GM21360 (cell line): ENCODE results near the gene TMED7.

Experiments used
- ATAC-seq: cut with Tn5 transposase; IDR thresholded peaks from one replicate; pipeline ENCODE4 v1.9.1; 2021; ENCODE audit warnings: mild to moderate bottlenecking, moderate library complexity; ENCODE audit not compliant: unreplicated experiment

TMED7 gene

DNA sequence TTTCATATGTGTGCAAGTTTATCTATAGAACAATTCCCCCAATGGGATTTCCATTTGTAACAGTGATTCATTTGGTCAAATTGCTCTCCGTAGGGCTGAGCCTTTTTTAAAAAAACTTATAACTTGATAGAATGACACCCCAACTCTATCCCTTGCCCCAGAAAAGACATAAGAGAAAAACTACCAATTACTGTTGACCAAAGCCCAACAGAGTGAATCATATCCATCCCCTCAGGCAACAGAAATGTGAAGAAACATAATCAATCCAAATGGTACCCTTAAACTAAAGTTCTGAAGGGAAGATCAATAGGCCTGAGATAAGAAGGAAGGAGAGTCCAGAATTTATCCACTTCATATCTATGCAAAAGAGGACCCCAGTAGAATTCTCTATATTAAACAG is 41.3 kb downstream of the TMED7 start:
- ATAC-seq, result no peak

GRCh38 chr5:115583474-115583873 is 42.4 kb downstream of the TMED7 start:
- ATAC-seq, result no peak

DNA sequence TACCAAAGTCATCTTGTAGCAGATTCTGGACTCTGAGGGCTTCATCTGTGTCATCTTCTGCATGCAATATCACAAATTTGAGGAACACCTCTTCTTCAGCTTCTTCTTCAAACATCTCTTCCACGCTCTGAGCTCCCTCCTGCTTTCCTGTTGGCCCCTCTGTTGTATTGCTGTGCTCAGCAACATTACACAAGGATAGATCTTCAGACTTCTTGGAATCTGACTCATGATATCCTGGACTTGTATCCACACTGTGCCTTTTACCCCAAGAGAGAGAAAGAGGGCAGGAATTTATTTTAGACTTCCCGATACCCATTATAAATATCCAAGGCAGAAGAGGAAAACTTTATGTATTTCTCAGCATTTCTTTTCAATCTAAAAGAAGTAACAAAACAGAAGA is 44.9 kb downstream of the TMED7 start:
- ATAC-seq, result no peak

DNA sequence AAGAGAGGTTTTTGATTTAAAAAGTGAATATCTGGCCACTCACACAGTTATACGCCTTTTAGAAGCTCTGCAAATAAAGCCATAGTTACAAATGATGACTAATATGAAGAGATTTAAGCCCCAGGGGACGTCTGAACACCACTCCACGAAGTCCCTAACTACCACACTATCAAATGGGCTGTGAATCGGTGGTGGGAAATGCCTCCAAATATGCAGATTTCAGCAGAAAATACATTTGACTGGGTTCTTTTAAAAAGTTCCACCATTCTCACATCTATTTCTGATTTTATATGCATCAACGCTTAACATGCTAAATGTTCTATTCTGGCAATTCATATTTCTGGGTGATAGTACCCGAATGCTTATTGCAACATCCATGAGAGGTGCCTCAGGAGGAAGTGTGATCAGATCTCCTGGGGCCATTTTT is 46.1 kb downstream of the TMED7 start:
- ATAC-seq, result peak; percentile 64

DNA sequence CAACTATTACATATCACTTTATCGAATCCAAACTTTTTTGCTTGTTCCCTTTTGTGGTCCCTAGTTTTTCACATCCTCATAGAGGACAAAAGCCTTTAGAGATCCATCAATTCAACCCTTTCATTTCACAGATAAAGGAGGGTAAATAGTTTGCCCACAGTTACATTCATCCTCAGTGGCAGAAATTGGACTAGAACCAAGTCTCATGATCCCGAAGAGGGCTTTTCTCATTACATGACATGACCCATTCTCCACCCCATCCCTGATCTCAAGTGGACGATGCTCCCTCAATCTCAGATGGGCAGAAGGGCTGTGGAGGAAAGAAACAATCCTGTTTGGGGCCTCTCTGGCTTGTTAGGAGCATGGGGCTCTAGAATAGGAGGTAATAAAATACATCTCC is 46.6 kb downstream of the TMED7 start:
- ATAC-seq, result peak; percentile 0

DNA sequence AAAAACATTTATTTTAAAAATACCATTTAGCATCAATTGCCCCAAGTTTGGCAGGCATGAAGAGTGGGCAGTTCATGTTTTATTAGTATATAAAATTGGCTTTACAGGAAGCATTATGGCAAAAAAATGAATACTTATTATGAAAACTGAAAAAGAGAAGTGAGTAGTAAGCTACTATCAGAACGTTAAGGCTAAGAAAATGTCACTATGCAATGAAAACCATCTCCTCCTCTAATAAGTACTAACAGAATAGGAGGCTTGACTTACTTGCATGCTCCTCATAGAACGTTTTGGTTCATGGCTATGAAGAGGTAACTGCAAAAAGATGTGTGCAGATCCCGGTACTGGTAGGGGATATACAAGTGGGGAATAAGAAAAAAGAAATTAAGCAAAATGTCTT is 47.2 kb downstream of the TMED7 start:
- peak; percentile 54 for ATAC-seq

GRCh38 chr5:115577741-115578140 is 48.1 kb downstream of the TMED7 start:
- ATAC-seq, result no peak

GRCh38 chr5:115577329-115577728 is 48.5 kb downstream of the TMED7 start:
- ATAC-seq, result no peak

DNA sequence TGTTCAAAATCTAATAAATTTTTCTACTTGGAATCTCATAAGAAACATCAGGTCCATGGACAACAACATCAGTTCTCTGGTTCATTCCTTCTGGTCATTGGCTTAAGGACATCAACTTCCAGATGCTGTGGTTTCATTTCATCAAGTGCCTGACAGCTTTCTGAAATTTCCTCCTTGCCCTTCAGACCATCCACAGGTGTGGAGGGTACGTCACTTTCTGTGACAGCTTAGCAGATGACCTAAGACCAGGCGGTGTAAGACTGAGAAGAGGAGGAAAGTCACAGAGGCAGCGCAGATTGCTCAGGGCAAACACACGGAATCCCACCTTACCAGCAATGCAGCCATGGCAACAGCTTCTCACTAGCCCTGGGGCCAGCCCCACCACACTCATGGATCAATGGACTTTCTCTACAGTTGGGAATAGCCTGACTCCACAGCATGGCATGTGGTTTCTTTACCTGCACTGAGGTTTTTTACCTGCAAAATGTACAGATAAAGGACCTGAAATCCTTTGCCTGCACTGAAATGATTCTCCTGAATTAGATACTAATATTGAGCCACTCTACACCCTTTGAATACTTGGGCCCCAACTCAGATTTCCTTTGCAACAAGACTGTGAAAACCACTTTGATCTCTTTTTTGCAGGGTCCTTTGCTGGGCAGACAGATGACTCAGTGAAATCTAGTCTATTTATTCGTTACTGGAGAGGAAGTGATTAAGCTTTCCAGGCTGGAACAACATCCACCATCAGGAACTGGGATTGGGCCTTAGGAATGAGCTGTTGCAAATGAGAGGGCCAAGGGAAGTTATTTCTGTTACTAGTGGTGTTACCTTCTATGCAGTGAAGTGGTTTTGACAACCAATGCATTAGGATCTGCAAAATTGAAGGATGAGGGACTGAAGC is 50.4 kb downstream of the TMED7 start:
- peak; percentile 33 for ATAC-seq

DNA sequence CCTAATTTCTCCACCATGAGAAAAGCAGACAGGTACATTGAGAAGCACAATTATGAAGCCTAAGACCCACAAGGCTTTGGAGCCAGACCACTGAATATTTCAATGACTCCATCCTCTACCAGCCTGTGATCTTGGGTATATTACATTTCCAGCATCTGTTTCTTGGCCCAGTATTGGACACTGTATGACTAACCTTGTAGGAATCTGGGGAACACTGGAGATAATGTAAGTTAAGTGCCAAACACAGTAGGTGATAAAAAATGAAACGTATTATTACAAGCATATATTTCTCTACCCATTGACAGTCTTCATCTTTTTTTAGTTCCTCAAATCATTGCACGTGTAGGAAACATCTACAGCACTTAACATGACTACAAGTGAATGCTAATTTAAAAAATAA is 52.7 kb downstream of the TMED7 start:
- no peak for ATAC-seq

DNA sequence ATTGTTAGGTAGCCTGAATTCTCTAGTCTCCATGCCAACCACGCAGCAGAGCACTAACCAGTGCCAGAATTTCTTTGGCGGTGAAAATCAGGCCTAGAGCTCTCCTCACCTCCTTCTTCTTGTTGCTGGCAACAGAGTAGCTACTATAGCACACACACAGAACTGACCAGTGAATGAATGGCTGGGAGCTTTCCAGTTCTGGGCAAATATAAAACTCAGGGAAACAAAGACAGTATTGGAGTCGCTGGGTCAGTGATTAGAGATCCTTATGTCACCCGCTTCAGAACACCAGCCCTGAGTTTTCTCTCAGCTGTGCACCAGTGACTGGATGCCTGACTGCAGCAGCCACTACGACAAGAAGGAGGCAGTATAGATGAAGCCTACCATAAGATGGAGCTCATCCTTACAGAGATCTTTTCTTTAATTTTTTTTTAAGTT is 54.4 kb downstream of the TMED7 start:
- ATAC-seq, result no peak

DNA sequence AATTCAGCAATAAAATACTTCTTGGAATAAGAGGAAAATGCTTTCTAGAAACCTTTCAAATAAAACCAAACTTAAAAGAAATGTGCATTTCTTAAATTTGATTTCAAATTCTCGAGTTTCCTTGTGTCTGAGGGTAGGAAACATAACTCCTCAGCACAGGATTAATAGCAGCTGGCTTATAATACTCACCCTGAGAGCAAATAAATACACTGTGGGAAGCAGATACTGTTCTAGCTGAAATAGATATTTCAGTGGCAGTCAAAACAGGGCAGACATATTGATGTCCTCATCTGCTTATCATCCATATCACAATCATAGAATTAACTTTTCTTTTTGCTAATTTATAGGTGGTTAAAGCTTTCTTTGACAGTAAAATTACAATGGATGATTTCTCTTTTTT is 57.2 kb downstream of the TMED7 start:
- ATAC-seq, result no peak

- ATAC-seq, result no peak
These were observed 60.6 kb downstream of the TMED7 start for GRCh38 chr5:115565233-115565632.
